GM12891 (cell line): ENCODE results near the gene IL22RA2.

Source experiments
- DNase-seq: peaks from one replicate; pipeline ENCODE4 v3.0.0; 2011; ENCODE audit warnings: low spot score; ENCODE audit not compliant: insufficient read length
- FAIRE-seq: peaks from 2 replicates; lab custom pipeline; 2011; peaks lifted over from hg19 to GRCh38; lab: Jason Lieb, UNC
- PAX5 ChIP-seq: IDR thresholded peaks from 2 replicates; pipeline ENCODE4 v1.6.1; 2011; ENCODE audit warnings: low read length, moderate library complexity, mild to moderate bottlenecking; ENCODE audit not compliant: insufficient read depth, severe bottlenecking
- POLR2A ChIP-seq: IDR thresholded peaks from 2 replicates; pipeline ENCODE4 v1.6.1; 2011; ENCODE audit warnings: low read depth, low read length, control low read depth
- POLR2AphosphoS5 ChIP-seq: IDR thresholded peaks from 2 replicates; pipeline ENCODE4 v1.6.1; 2011; ENCODE audit warnings: low read depth, low read length, control low read depth
- POU2F2 ChIP-seq: IDR thresholded peaks from 2 replicates; pipeline ENCODE4 v1.6.1; 2011; ENCODE audit warnings: low read depth, mild to moderate bottlenecking, control low read depth, low read length, moderate library complexity
- SPI1 ChIP-seq: IDR thresholded peaks from 2 replicates; pipeline ENCODE4 v1.6.1; 2011; ENCODE audit warnings: low read depth, low read length, control low read depth
- TAF1 ChIP-seq: IDR thresholded peaks from 2 replicates; pipeline ENCODE4 v1.6.1; 2011; ENCODE audit warnings: low read depth, low read length, control low read depth

Gene IL22RA2

DNA sequence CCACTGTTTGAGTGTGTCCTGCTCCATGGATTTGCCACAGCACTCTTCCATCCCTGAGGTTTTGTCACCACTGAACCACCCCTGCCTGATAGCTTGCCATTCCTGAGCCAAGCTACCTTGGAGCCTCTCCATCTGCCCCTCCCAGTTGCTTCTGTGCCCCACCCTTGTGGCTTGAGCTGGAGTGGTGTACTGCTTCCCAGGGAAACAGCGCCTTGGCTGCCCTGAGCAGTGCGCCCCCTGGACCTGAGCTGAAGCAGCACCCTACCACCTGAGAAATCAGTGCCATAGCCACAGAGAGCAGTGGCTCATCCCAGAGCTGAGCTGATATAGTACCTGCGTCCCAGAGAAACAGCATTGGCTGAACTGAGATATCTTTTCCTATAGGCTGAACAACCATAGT lies 40.3 kb downstream of the IL22RA2 start:
- FAIRE-seq (no peak), DNase-seq (no peak)
- TF ChIP-seq SPI1 (no peak), POLR2A (no peak), TAF1 (no peak), PAX5 (no peak), POU2F2 (no peak), POLR2AphosphoS5 (no peak)

DNA sequence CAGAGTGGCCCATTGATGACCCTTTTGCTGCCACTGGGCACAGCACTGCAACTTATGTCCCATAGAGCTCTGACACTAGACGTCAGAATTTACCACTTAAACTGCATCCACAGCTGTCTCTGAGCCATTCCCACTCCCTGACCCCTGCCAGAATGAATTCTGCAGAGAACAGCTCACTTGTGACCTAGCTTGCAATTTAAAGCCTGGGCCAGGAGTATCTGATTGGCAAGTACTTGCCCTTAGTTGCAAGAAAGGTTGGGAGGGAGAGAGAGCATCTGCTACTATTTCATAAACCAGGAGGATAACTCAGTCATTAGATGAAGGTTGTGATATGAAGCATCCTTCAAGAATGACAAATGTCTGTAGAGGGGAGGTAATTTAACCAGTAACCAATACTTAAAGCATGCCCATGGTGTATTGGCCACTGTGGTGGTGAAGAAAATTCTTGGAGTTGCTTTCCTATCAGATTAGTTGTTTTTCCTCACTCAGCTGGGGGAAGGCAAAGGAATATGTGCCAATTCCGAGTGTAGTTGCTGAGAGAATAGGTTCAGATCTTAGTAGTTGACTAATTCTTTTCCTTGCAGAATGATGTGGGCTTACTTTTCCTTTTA lies 46.5 kb downstream of the IL22RA2 start:
- FAIRE-seq (no peak), DNase-seq (no peak)
- TF ChIP-seq SPI1 (no peak), POU2F2 (no peak), PAX5 (no peak), POLR2A (no peak), TAF1 (no peak), POLR2AphosphoS5 (no peak)

DNA sequence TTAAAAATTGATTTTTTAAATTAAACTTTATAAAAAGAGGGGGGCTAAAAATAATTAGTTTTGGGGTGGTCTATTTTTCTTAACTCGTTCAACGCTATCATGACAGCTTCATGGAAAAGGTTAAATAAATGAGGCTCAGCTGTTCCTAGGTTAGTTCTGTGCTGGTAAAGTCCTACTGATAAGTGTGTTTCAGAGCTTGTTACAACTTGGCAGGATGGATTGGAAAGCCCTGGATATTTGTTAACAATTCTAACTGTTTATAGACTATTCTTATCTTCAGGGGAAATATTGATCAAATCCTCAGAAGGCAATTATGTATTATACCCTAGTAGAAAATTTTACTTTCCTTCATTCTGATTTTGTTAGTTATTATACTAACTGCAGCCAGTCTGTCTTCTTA lies 50.4 kb downstream of the IL22RA2 start:
- FAIRE-seq = peak; percentile 61

DNA sequence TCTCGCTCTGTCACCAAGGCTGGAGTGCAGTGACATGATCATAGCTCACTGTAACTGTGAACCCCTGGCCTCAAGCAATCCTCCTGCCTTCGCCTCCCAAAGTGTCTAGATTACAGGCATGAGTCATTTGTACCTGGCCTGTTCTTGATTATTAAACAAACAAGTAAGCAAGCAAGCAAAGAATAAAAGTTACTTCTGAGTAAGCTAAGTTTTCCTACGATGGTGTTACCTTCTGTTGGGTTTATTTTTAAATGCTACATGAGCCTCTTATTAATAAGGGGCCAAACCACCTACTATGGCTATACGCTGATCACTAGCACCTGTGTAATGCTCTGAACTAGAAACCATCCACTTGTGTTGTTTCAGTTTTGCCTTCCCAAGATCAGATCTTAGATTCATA lies 50.8 kb downstream of the IL22RA2 start:
- DNase-seq (no peak), FAIRE-seq (peak; percentile 94)
- TF ChIP-seq TAF1 (no peak), POLR2A (no peak), POU2F2 (no peak), SPI1 (no peak), PAX5 (no peak), POLR2AphosphoS5 (0 out of 2 replicates have a peak, but pooled peaks have one; percentile 33)

More for the DNA sequence above, 50.4 kb downstream of the IL22RA2 start:
- DNase-seq = no peak
- TF ChIP-seq POU2F2 (no peak), PAX5 (no peak), SPI1 (no peak), POLR2A (no peak), POLR2AphosphoS5 (no peak)

GRCh38 chr6:137121401-137121997 lies 51.9 kb downstream of the IL22RA2 start:
- no peak for DNase-seq
- FAIRE-seq = peak; percentile 90
- TF ChIP-seq SPI1 (no peak), PAX5 (no peak), POU2F2 (no peak), TAF1 (no peak), POLR2A (no peak), POLR2AphosphoS5 (no peak)

DNA sequence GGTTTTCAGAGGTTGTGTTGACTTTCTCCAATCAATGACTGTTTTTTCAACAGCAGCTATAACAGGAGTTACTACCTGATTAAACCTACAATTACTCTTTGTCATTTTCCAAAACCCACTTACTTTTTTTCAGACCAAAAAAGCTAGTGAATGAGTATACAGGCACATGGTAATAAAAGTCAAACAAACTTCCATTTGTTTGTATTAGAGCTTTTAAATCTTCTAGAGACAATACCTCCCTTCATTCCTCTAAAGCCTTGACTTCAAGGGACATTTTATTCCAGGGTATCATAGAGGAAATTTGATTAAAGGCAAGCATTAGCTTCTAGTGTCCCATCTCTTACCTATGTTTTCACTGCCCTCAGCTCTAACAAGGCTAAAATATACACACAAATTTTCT lies 52.7 kb downstream of the IL22RA2 start:
- TF ChIP-seq TAF1 (no peak), PAX5 (no peak), POU2F2 (no peak), SPI1 (no peak), POLR2A (no peak), POLR2AphosphoS5 (no peak)
- DNase-seq (no peak), FAIRE-seq (no peak)

DNA sequence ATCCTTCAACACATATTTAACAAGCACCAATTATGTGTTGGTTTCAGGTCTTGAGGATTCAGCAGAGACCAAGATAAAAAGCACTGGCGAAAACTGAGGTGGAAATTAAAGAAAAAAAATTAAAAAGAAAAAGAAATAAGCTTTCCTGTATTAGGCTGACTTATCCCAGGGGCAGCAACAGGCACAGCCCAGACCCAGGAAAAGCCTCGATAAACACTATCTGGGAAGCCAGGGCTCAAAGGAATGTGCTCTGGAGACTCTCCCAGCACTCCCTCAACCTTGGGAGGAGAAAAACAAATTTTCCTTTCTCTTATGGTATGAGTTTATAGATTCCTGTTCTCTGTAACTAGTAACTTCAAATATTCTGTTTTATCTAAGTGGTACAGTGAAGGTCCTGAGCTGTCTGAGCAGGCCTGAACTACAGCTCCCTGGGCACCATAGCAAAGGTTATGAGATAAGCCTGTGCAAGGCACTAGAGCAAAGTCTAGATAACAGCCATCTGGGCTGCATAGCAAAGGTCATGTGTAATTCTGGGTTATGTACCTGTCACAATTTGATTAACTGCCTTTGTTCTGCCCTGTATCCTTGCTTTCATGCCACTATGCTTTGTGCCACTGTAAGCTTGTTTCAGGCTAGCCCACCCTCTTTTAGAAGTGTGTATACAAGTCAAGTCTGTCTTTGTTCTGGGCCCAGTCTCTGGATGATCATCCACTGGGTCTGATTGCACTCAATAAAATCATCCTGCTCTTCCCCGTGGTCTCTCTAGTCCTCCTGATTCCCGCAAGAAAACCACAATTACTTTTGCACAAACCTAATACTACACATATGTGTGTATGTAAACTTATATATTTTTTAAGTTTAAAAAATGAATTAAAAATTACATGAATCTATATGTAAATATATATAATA lies 54.0 kb downstream of the IL22RA2 start:
- DNase-seq (no peak), FAIRE-seq (peak; percentile 31)
- TF ChIP-seq POU2F2 = no peak
- no peak for TF ChIP-seq POLR2AphosphoS5
- no peak for TF ChIP-seq POLR2A
- TF ChIP-seq TAF1 = no peak
- TF ChIP-seq PAX5 = no peak
- no peak for TF ChIP-seq SPI1

DNA sequence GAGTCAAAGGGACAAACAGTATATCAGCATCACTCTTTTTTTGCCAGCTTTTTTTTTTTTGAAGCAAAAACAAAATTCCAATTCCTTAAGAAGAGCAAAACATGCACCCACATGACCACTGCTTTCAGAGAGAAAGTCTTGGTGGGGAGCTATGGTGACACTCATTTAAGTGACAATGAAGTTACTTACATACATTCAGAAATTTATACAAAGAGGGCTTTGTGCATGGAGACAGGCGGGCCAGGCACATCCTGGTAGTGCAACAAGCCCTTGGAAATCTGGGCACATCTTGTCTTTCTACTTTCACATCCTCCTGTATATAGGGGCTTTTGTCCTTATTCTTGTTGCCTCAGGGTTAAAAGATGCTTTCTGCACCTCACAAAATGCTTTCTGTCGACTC lies 55.9 kb downstream of the IL22RA2 start:
- no peak for TF ChIP-seq PAX5
- no peak for TF ChIP-seq POU2F2
- TF ChIP-seq SPI1 = no peak
- no peak for TF ChIP-seq TAF1
- no peak for TF ChIP-seq POLR2AphosphoS5
- TF ChIP-seq POLR2A = no peak
- no peak for FAIRE-seq
- DNase-seq = no peak

DNA sequence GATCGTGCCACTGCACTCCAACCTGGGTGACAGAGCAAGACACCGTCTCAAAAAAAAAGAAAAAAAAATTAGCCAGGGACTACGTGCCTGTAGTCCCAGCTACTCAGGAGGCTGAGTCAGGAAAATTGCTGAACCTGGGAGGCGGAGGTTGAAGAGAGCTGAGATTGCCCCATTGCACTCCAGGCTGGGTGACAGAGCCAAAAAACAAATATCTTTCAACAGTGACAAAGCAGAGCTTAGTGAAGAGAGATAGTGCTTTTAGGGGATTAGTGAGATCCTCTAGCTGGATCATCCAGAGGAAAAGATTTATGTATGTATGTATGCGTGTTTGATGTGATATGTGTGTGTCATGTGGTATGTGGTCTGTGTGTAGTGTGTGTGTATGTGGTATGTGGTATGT lies 56.6 kb downstream of the IL22RA2 start:
- TF ChIP-seq TAF1 = no peak
- no peak for TF ChIP-seq POLR2AphosphoS5
- no peak for TF ChIP-seq SPI1
- no peak for TF ChIP-seq POU2F2
- no peak for TF ChIP-seq PAX5
- TF ChIP-seq POLR2A = no peak
- no peak for FAIRE-seq
- DNase-seq = no peak
